KOPT-K1 (cell line): Measurements from ENCODE around the gene GNAT3.

Experiments
- H3K27ac ChIP-seq: fragments of 200-600 bp; sonication (generic); 2 replicates; pipeline ENCODE4 v1.5.1; 2016; ENCODE audit warnings: antibody characterized with exemption, mild to moderate bottlenecking, low read depth, low read length; ENCODE audit not compliant: poor library complexity, severe bottlenecking
- H3K36me3 ChIP-seq: fragments of 200-600 bp; sonication (generic); 2 replicates; pipeline ENCODE4 v1.5.1; 2017; ENCODE audit warnings: antibody characterized with exemption, mild to moderate bottlenecking, low read length, moderate library complexity; ENCODE audit not compliant: insufficient read depth
- H3K9me3 ChIP-seq: fragments of 200-600 bp; sonication (generic); 2 replicates; pipeline ENCODE4 v1.5.1; 2017; ENCODE audit warnings: antibody characterized with exemption, low read length, mild to moderate bottlenecking; ENCODE audit not compliant: insufficient read depth, poor library complexity, severe bottlenecking

Gene GNAT3

GRCh38 chr7:80428161-80429054 is 83.5 kb downstream of the GNAT3 start:
- no peaks in the 10 kb centered on the region for H3K36me3 ChIP-seq

GRCh38 chr7:80427218-80427617 is 84.6 kb downstream of the GNAT3 start:
- Histone ChIP-seq H3K9me3 (no peaks in the 10 kb centered on the region), H3K36me3 (no peaks in the 10 kb centered on the region), H3K27ac (no peak overlapping the region)

More at GRCh38 chr7:80428161-80429054, 83.5 kb downstream of the GNAT3 start:
- no peak overlapping the region for H3K27ac ChIP-seq
- H3K9me3 ChIP-seq, result no peaks in the 10 kb centered on the region

- no peaks in the 10 kb centered on the region for H3K36me3 ChIP-seq
- H3K27ac ChIP-seq, result no peak overlapping the region
- H3K9me3 ChIP-seq, result no peaks in the 10 kb centered on the region
Observed at GRCh38 chr7:80420876-80421275, 91.0 kb downstream of the GNAT3 start.

- Histone ChIP-seq H3K36me3 (no peaks in the 10 kb centered on the region), H3K9me3 (no peaks in the 10 kb centered on the region), H3K27ac (no peak overlapping the region)
Observed at GRCh38 chr7:80417211-80417793, 94.6 kb downstream of the GNAT3 start.

GRCh38 chr7:80415522-80415921 is 96.3 kb downstream of the GNAT3 start:
- Histone ChIP-seq H3K9me3 (no peaks in the 10 kb centered on the region), H3K36me3 (no peaks in the 10 kb centered on the region), H3K27ac (no peak overlapping the region)

- Histone ChIP-seq H3K27ac (no peak overlapping the region), H3K9me3 (no peaks in the 10 kb centered on the region), H3K36me3 (no peaks in the 10 kb centered on the region)
Observed at GRCh38 chr7:80415114-80415513, 96.8 kb downstream of the GNAT3 start.

GRCh38 chr7:80414331-80414730 is 97.5 kb downstream of the GNAT3 start:
- H3K9me3 ChIP-seq, result no peaks in the 10 kb centered on the region
- no peaks in the 10 kb centered on the region for H3K36me3 ChIP-seq
- H3K27ac ChIP-seq, result no peak overlapping the region

GRCh38 chr7:80413383-80413945 is 98.4 kb downstream of the GNAT3 start:
- Histone ChIP-seq H3K27ac (no peak overlapping the region), H3K9me3 (no peaks in the 10 kb centered on the region), H3K36me3 (no peaks in the 10 kb centered on the region)

- no peak overlapping the region for H3K27ac ChIP-seq
- no peaks in the 10 kb centered on the region for H3K9me3 ChIP-seq
- no peaks in the 10 kb centered on the region for H3K36me3 ChIP-seq
Observed at GRCh38 chr7:80412842-80413241, 99.0 kb downstream of the GNAT3 start.

- H3K36me3 ChIP-seq, result no peaks in the 10 kb centered on the region
- no peaks in the 10 kb centered on the region for H3K9me3 ChIP-seq
- no peak overlapping the region for H3K27ac ChIP-seq
Observed at GRCh38 chr7:80411621-80412020, 100.2 kb downstream of the GNAT3 start.

GRCh38 chr7:80410081-80410480 is 101.8 kb downstream of the GNAT3 start:
- H3K27ac ChIP-seq, result no peak overlapping the region
- no peaks in the 10 kb centered on the region for H3K9me3 ChIP-seq
- no peaks in the 10 kb centered on the region for H3K36me3 ChIP-seq
